HEK293 (cell line): ENCODE measurements around the gene USP24.

ENCODE experiments used
- FEZF1 ChIP-seq: fragments of 450-650 bp; formaldehyde crosslinking; IDR thresholded peaks from 2 replicates; pipeline ENCODE4 v1.5.1; 2016; ENCODE audit warnings: missing biosample characterization, missing genetic modification characterization
- ZBTB17 ChIP-seq: fragments of 450-650 bp; formaldehyde crosslinking; IDR thresholded peaks from 2 replicates; pipeline ENCODE4 v1.5.1; 2016; ENCODE audit warnings: missing biosample characterization, missing genetic modification characterization
- ZBTB7A ChIP-seq: fragments of 450-650 bp; formaldehyde crosslinking; IDR thresholded peaks from 2 replicates; pipeline ENCODE4 v1.5.1; 2016; ENCODE audit warnings: low read depth, missing biosample characterization, missing genetic modification characterization
- ZFP69B ChIP-seq: fragments of 450-650 bp; formaldehyde crosslinking; IDR thresholded peaks from 2 replicates; pipeline ENCODE4 v1.5.1; 2016; ENCODE audit warnings: missing biosample characterization, missing genetic modification characterization
- ZNF114 ChIP-seq: fragments of 450-650 bp; formaldehyde crosslinking; IDR thresholded peaks from 2 replicates; pipeline ENCODE4 v1.5.0; 2017; ENCODE audit warnings: missing biosample characterization, missing genetic modification characterization
- TF ChIP-seq, protein P1 (sequence below): fragments of 450-650 bp; formaldehyde crosslinking; IDR thresholded peaks from 2 replicates; pipeline ENCODE4 v1.5.1; 2016; ENCODE audit warnings: missing biosample characterization, missing genetic modification characterization
- TF ChIP-seq, protein P2 (sequence below): fragments of 450-650 bp; formaldehyde crosslinking; IDR thresholded peaks from 2 replicates; pipeline ENCODE4 v1.5.1; 2016; ENCODE audit warnings: missing biosample characterization, missing genetic modification characterization
- TF ChIP-seq, protein P3 (sequence below): fragments of 450-650 bp; formaldehyde crosslinking; IDR thresholded peaks from 2 replicates; pipeline ENCODE4 v1.5.1; 2016; ENCODE audit warnings: missing biosample characterization, missing genetic modification characterization
- TF ChIP-seq, protein P4 (sequence below): fragments of 450-650 bp; formaldehyde crosslinking; IDR thresholded peaks from 2 replicates; pipeline ENCODE4 v1.5.1; 2016; ENCODE audit warnings: missing biosample characterization, missing genetic modification characterization

DNA sequence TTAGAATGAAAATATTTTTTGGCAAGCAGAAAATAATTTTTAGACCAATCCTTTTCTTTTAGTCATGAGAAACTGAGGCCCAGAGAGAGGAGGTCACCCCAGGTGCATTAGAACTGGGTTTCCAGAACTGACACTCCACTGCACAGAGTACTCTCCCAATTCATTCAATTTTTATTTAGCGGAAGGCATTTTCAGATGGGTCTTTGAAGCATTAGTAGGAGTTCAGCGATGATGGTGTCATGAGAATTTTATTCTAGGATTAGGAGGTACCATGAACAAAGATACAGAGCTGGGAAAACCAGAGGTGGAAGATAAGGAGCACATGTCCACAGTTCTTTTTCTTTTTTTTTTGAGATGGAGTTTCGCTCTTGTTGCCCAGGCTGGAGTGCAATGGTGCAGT is 173.6 kb downstream of the USP24 start:
- TF ChIP-seq, protein P1, sequence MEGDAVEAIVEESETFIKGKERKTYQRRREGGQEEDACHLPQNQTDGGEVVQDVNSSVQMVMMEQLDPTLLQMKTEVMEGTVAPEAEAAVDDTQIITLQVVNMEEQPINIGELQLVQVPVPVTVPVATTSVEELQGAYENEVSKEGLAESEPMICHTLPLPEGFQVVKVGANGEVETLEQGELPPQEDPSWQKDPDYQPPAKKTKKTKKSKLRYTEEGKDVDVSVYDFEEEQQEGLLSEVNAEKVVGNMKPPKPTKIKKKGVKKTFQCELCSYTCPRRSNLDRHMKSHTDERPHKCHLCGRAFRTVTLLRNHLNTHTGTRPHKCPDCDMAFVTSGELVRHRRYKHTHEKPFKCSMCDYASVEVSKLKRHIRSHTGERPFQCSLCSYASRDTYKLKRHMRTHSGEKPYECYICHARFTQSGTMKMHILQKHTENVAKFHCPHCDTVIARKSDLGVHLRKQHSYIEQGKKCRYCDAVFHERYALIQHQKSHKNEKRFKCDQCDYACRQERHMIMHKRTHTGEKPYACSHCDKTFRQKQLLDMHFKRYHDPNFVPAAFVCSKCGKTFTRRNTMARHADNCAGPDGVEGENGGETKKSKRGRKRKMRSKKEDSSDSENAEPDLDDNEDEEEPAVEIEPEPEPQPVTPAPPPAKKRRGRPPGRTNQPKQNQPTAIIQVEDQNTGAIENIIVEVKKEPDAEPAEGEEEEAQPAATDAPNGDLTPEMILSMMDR: no peak
- TF ChIP-seq, protein P2, sequence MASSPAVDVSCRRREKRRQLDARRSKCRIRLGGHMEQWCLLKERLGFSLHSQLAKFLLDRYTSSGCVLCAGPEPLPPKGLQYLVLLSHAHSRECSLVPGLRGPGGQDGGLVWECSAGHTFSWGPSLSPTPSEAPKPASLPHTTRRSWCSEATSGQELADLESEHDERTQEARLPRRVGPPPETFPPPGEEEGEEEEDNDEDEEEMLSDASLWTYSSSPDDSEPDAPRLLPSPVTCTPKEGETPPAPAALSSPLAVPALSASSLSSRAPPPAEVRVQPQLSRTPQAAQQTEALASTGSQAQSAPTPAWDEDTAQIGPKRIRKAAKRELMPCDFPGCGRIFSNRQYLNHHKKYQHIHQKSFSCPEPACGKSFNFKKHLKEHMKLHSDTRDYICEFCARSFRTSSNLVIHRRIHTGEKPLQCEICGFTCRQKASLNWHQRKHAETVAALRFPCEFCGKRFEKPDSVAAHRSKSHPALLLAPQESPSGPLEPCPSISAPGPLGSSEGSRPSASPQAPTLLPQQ (tag by site-specific recombination): no peak
- TF ChIP-seq, protein P3, sequence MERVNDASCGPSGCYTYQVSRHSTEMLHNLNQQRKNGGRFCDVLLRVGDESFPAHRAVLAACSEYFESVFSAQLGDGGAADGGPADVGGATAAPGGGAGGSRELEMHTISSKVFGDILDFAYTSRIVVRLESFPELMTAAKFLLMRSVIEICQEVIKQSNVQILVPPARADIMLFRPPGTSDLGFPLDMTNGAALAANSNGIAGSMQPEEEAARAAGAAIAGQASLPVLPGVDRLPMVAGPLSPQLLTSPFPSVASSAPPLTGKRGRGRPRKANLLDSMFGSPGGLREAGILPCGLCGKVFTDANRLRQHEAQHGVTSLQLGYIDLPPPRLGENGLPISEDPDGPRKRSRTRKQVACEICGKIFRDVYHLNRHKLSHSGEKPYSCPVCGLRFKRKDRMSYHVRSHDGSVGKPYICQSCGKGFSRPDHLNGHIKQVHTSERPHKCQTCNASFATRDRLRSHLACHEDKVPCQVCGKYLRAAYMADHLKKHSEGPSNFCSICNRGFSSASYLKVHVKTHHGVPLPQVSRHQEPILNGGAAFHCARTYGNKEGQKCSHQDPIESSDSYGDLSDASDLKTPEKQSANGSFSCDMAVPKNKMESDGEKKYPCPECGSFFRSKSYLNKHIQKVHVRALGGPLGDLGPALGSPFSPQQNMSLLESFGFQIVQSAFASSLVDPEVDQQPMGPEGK (tag by site-specific recombination): no peak
- TF ChIP-seq, protein P4, sequence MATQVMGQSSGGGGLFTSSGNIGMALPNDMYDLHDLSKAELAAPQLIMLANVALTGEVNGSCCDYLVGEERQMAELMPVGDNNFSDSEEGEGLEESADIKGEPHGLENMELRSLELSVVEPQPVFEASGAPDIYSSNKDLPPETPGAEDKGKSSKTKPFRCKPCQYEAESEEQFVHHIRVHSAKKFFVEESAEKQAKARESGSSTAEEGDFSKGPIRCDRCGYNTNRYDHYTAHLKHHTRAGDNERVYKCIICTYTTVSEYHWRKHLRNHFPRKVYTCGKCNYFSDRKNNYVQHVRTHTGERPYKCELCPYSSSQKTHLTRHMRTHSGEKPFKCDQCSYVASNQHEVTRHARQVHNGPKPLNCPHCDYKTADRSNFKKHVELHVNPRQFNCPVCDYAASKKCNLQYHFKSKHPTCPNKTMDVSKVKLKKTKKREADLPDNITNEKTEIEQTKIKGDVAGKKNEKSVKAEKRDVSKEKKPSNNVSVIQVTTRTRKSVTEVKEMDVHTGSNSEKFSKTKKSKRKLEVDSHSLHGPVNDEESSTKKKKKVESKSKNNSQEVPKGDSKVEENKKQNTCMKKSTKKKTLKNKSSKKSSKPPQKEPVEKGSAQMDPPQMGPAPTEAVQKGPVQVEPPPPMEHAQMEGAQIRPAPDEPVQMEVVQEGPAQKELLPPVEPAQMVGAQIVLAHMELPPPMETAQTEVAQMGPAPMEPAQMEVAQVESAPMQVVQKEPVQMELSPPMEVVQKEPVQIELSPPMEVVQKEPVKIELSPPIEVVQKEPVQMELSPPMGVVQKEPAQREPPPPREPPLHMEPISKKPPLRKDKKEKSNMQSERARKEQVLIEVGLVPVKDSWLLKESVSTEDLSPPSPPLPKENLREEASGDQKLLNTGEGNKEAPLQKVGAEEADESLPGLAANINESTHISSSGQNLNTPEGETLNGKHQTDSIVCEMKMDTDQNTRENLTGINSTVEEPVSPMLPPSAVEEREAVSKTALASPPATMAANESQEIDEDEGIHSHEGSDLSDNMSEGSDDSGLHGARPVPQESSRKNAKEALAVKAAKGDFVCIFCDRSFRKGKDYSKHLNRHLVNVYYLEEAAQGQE (tag by site-specific recombination): no peak
- TF ChIP-seq ZBTB17 (tag by site-specific recombination) (no peak), FEZF1 (tag by site-specific recombination) (no peak), ZFP69B (tag by site-specific recombination) (no peak), ZNF114 (tag by site-specific recombination) (no peak), ZBTB7A (no peak)
